H9 (cell line): ENCODE results near the gene ITGB7. TPM values are rescaled to one million over a fixed set of nuclear protein-coding genes. Genes with fewer than 3 reads are reported as not detected.
A peak's percentile ranks its signal among the peaks of the same experiment; 100 is the strongest.

Source experiments
- DNase-seq: peaks from one replicate; pipeline ENCODE4 v3.0.0-alpha.2; 2017
- H2AFZ ChIP-seq: one replicate; pipeline ENCODE4 v1.6.1; 2013; ENCODE audit warnings: mild to moderate bottlenecking, low read length, control low read depth, moderate library complexity
- H2AK5ac ChIP-seq: 2 replicates; pipeline ENCODE4 v1.6.1; 2013; ENCODE audit warnings: low read length, control low read depth, mixed read lengths; ENCODE audit not compliant: insufficient read length
- H2BK120ac ChIP-seq: one replicate; pipeline ENCODE4 v1.6.1; 2013; ENCODE audit warnings: low read depth, mild to moderate bottlenecking, low read length, control low read depth, inconsistent platforms; ENCODE audit not compliant: poor library complexity, severe bottlenecking
- H2BK12ac ChIP-seq: 2 replicates; pipeline ENCODE4 v1.6.1; 2013; ENCODE audit warnings: low read length, control low read depth, mixed read lengths, low read depth; ENCODE audit not compliant: insufficient read length
- H2BK15ac ChIP-seq: 2 replicates; pipeline ENCODE4 v1.6.1; 2013; ENCODE audit warnings: low read depth, low read length, control low read depth
- H2BK20ac ChIP-seq: one replicate; pipeline ENCODE4 v1.6.1; 2013; ENCODE audit warnings: low read depth, mild to moderate bottlenecking, low read length, control low read depth, inconsistent platforms; ENCODE audit not compliant: poor library complexity, severe bottlenecking
- H2BK5ac ChIP-seq: 2 replicates; pipeline ENCODE4 v1.6.1; 2013; ENCODE audit warnings: low read length, control low read depth, mixed read lengths; ENCODE audit not compliant: insufficient read length
- H3K14ac ChIP-seq: 2 replicates; pipeline ENCODE4 v1.6.1; 2013; ENCODE audit warnings: low read length, control low read depth; ENCODE audit not compliant: insufficient read depth
- H3K18ac ChIP-seq: 2 replicates; pipeline ENCODE4 v1.6.1; 2013; ENCODE audit warnings: low read depth, mild to moderate bottlenecking, mixed read lengths, low read length, control low read depth; ENCODE audit not compliant: insufficient read length
- H3K23ac ChIP-seq: 2 replicates; pipeline ENCODE4 v1.6.1; 2013; ENCODE audit warnings: low read length, control low read depth, mixed read lengths, low read depth; ENCODE audit not compliant: insufficient read length
- H3K23me2 ChIP-seq: 2 replicates; pipeline ENCODE4 v1.6.1; 2013; ENCODE audit warnings: low read depth, mild to moderate bottlenecking, mixed read lengths, low read length, control low read depth; ENCODE audit not compliant: insufficient read length, poor library complexity, severe bottlenecking
- H3K27ac ChIP-seq: 2 replicates; pipeline ENCODE4 v1.5.1; 2013; ENCODE audit warnings: low read length, control low read depth, mixed read lengths, low read depth; ENCODE audit not compliant: insufficient read length
- H3K27me3 ChIP-seq: 2 replicates; pipeline ENCODE4 v1.6.1; 2013; ENCODE audit warnings: low read length, control low read depth, inconsistent platforms; ENCODE audit not compliant: insufficient read depth
- H3K4ac ChIP-seq: 2 replicates; pipeline ENCODE4 v1.6.1; 2013; ENCODE audit warnings: low read depth, mild to moderate bottlenecking, control low read depth, inconsistent platforms, low read length, moderate library complexity
- H3K4me1 ChIP-seq: 2 replicates; pipeline ENCODE4 v1.6.1; 2013; ENCODE audit warnings: low read length, control low read depth, inconsistent platforms; ENCODE audit not compliant: insufficient read depth
- H3K4me2 ChIP-seq: 2 replicates; pipeline ENCODE4 v1.6.1; 2013; ENCODE audit warnings: low read length, control low read depth, mixed read lengths; ENCODE audit not compliant: insufficient read length, insufficient read depth
- H3K56ac ChIP-seq: 2 replicates; pipeline ENCODE4 v1.6.1; 2013; ENCODE audit warnings: low read depth, mild to moderate bottlenecking, mixed read lengths, low read length, control low read depth; ENCODE audit not compliant: insufficient read length
- H3K79me1 ChIP-seq: 2 replicates; pipeline ENCODE4 v1.6.1; 2013; ENCODE audit warnings: low read depth, mild to moderate bottlenecking, moderate library complexity, low read length, control low read depth, inconsistent platforms; ENCODE audit not compliant: insufficient read depth, poor library complexity, severe bottlenecking
- H3K79me2 ChIP-seq: 2 replicates; pipeline ENCODE4 v1.6.1; 2013; ENCODE audit warnings: low read length, control low read depth, inconsistent platforms; ENCODE audit not compliant: insufficient read depth
- H3K9ac ChIP-seq: 2 replicates; pipeline ENCODE4 v1.6.1; 2013; ENCODE audit warnings: low read length, control low read depth, mixed read lengths; ENCODE audit not compliant: insufficient read length; ENCODE audit errors: extremely low read depth
- H3K9me3 ChIP-seq: one replicate; pipeline ENCODE4 v1.6.1; 2013; ENCODE audit warnings: low read depth, low read length, inconsistent platforms; ENCODE audit not compliant: control insufficient read depth
- H3T11ph ChIP-seq: one replicate; pipeline ENCODE4 v1.6.1; 2013; ENCODE audit warnings: mild to moderate bottlenecking, low read length, control low read depth, inconsistent platforms
- H4K20me1 ChIP-seq: one replicate; pipeline ENCODE4 v1.6.1; 2013; ENCODE audit not compliant: control insufficient read depth, insufficient read length, insufficient read depth
- H4K5ac ChIP-seq: 2 replicates; pipeline ENCODE4 v1.6.1; 2013; ENCODE audit warnings: low read depth, mild to moderate bottlenecking, mixed read lengths, low read length, control low read depth; ENCODE audit not compliant: insufficient read length
- H4K8ac ChIP-seq: replicated peaks from 2 replicates; pipeline ENCODE4 v1.6.1; 2013; ENCODE audit warnings: low read length, control low read depth, mixed read lengths, low read depth; ENCODE audit not compliant: insufficient read length
- H4K91ac ChIP-seq: 2 replicates; pipeline ENCODE4 v1.6.1; 2013; ENCODE audit warnings: low read depth, mild to moderate bottlenecking, moderate library complexity, mixed read lengths, low read length, control low read depth; ENCODE audit not compliant: insufficient read length
- H3K27ac Mint-ChIP-seq, 3 experiments: 2 replicates in 2 of 3; 3 replicates in 1 of 3; pipeline ENCODE4 v1.8.0; 2020 to 2021; ENCODE audit warnings: mixed read lengths in 3 of 3, mild to moderate bottlenecking in 1 of 3, moderate library complexity in 1 of 3
- H3K27me3 Mint-ChIP-seq: 2 replicates; pipeline ENCODE4 v1.8.0; 2021; ENCODE audit warnings: low read depth, mild to moderate bottlenecking, moderate library complexity, mixed read lengths
- H3K36me3 Mint-ChIP-seq, 3 experiments: 2 replicates in 2 of 3; 3 replicates in 1 of 3; pipeline ENCODE4 v1.8.0; 2020 to 2021; ENCODE audit warnings: low read depth in 3 of 3, mixed read lengths in 3 of 3; ENCODE audit not compliant: insufficient read depth in 1 of 3
- H3K4me1 Mint-ChIP-seq, 2 experiments: 2 replicates each; pipeline ENCODE4 v1.8.0; 2020; ENCODE audit warnings: mixed read lengths in 2 of 2
- H3K4me3 Mint-ChIP-seq, 2 experiments: 2 replicates in 1 of 2; 3 replicates in 1 of 2; pipeline ENCODE4 v1.8.0; 2020 to 2021; ENCODE audit warnings: mild to moderate bottlenecking in 2 of 2, mixed read lengths in 2 of 2, moderate library complexity in 1 of 2
- H3K9me3 Mint-ChIP-seq, 2 experiments: 2 replicates in 1 of 2; 3 replicates in 1 of 2; pipeline ENCODE4 v1.8.0; 2020; ENCODE audit warnings: mild to moderate bottlenecking in 2 of 2, mixed read lengths in 2 of 2, moderate library complexity in 1 of 2
- CTCF ChIP-seq: fragments of 200-600 bp; sonication (generic); conservative IDR thresholded peaks from 3 replicates; pipeline ENCODE4 v1.8.0; 2021; ENCODE audit warnings: antibody characterized with exemption, mild to moderate bottlenecking
- WGBS: extraction: QIAGEN DNeasy Blood & Tissue Kit; methylation state at CpG from one replicate; pipeline ENCODE4 v1.1.7; 2013; ENCODE audit warnings: missing lambda C conversion rate, low lambda C conversion rate, mixed read lengths; ENCODE audit not compliant: insufficient read length; ENCODE audit errors: extremely low coverage; 5-methylcytosine and 5-hydroxymethylcytosine counted together
- total RNA-seq: library from RNA; stranded (reverse); gene quantifications from 2 replicates; pipeline ENCODE4 v1.2.1, GENCODE V29; 2021

ITGB7 gene
- total RNA-seq, 1 experiment from 2014 or later, result 0.39 TPM

DNA sequence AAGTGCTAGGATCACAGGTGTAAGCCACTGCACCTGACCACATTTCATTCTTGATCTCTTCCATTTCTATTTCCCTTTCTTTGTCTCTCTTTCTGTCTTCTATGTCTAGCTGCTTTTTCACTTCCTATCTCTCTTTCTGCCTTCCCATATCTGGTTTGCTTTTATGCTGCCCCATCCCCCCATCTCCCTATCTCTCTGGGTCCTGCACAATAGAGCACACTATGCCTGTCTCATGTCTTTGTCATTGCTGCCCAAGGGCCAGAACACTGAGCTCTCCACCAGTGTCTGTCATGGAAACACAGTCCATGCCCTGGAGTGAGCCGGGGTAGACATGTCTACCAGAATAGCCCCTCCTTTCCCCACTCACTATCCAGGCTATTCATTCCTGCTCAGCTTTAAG is 37.3 kb upstream of the ITGB7 start:
- H2BK5ac ChIP-seq, result no peak overlapping the region
- H3K79me1 ChIP-seq, result no peaks in the 10 kb centered on the region
- H4K91ac ChIP-seq, result no peak overlapping the region
- peak overlapping the region in 1 of 3 experiments; percentile 21; a peak in 1 of 7 replicates for H3K27ac Mint-ChIP-seq
- H3K4me1 ChIP-seq, result peaks cover 2% of the 10 kb centered on the region; the same call in 1 of the 2 replicates
- no peaks in the 10 kb centered on the region for H3K36me3 Mint-ChIP-seq
- H3K27ac ChIP-seq, result no peak overlapping the region
- H3K4me2 ChIP-seq, result no peak overlapping the region
- H3K4me1 Mint-ChIP-seq, result peaks cover 41 to 54% of the 10 kb centered on the region in 2 experiments
- no peaks in the 10 kb centered on the region for H3K23me2 ChIP-seq
- H4K5ac ChIP-seq, result no peak overlapping the region
- H3K27me3 Mint-ChIP-seq, result peaks cover 1% of the 10 kb centered on the region
- no peak overlapping the region; a peak in 1 of 5 replicates for H3K4me3 Mint-ChIP-seq
- H3K9me3 Mint-ChIP-seq, result no peaks in the 10 kb centered on the region; a peak in 2 of 5 replicates
- no peak overlapping the region for H3K23ac ChIP-seq
- no CpG with 5 or more reads among the region's 1 CpG for WGBS
- no peak overlapping the region for H2BK20ac ChIP-seq
- H3K18ac ChIP-seq, result no peak overlapping the region
- H3K9ac ChIP-seq, result no peak overlapping the region
- no peaks in the 10 kb centered on the region for H3K79me2 ChIP-seq
- no peaks in the 10 kb centered on the region for H4K20me1 ChIP-seq
- H2BK15ac ChIP-seq, result no peak overlapping the region
- H2AK5ac ChIP-seq, result no peak overlapping the region
- no peak overlapping the region for H4K8ac ChIP-seq
- no peak overlapping the region for H3K4ac ChIP-seq
- no peak overlapping the region for H2AFZ ChIP-seq
- no peak for TF ChIP-seq CTCF
- no peak overlapping the region for H3K56ac ChIP-seq
- H3K9me3 ChIP-seq, result no peaks in the 10 kb centered on the region
- no peak overlapping the region for H3K14ac ChIP-seq
- DNase-seq, result no peak
- no peaks in the 10 kb centered on the region for H3K27me3 ChIP-seq
- no peak overlapping the region for H2BK120ac ChIP-seq
- no peak overlapping the region for H3T11ph ChIP-seq
- H2BK12ac ChIP-seq, result no peak overlapping the region
